HepG2 (cell line): ENCODE results near the gene GNA12. TPM values are rescaled to one million over a fixed set of nuclear protein-coding genes. Genes with fewer than 3 reads are reported as not detected.
A peak's percentile ranks its signal among the peaks of the same experiment; 100 is the strongest.

Experiments
- CEBPB ChIP-seq: IDR thresholded peaks from 2 replicates; pipeline ENCODE4 v1.6.1; 2011; ENCODE audit warnings: low read depth, low read length, improper control_type of control experiment, borderline replicate concordance
- GTF3A ChIP-seq: sonication (generic); formaldehyde crosslinking; conservative IDR thresholded peaks from 2 replicates; pipeline ENCODE4 v1.4.0; 2020; ENCODE audit warnings: mild to moderate bottlenecking, missing genetic modification reagents
- IRF9 ChIP-seq: sonication (generic); formaldehyde crosslinking; IDR thresholded peaks from 2 replicates; pipeline ENCODE4 v1.8.0; 2022; ENCODE audit warnings: missing genetic modification reagents, mild to moderate bottlenecking, borderline replicate concordance
- MIER2 ChIP-seq: IDR thresholded peaks from 2 replicates; pipeline ENCODE4 v1.6.1; 2016; ENCODE audit warnings: missing biosample characterization, missing genetic modification reagents
- SPEN ChIP-seq: sonication (generic); formaldehyde crosslinking; IDR thresholded peaks from 2 replicates; pipeline ENCODE4 v1.5.1; 2020; ENCODE audit warnings: low read depth, mild to moderate bottlenecking, missing genetic modification reagents
- ZHX1 ChIP-seq: sonication (generic); formaldehyde crosslinking; IDR thresholded peaks from 2 replicates; pipeline ENCODE4 v1.8.1; 2022; ENCODE audit warnings: low read depth, mild to moderate bottlenecking, missing genetic modification reagents
- ZNF207 ChIP-seq: fragments of 450-650 bp; IDR thresholded peaks from 2 replicates; pipeline ENCODE4 v1.6.1; 2016; ENCODE audit warnings: antibody characterized with exemption, borderline replicate concordance
- ZNF24 ChIP-seq: fragments of 450-650 bp; IDR thresholded peaks from 2 replicates; pipeline ENCODE4 v1.6.1; 2017; ENCODE audit warnings: antibody characterized with exemption, mild to moderate bottlenecking
- ZNF616 ChIP-seq: sonication (generic); formaldehyde crosslinking; IDR thresholded peaks from 2 replicates; pipeline ENCODE4 v1.5.0; 2020; ENCODE audit warnings: low read depth, mild to moderate bottlenecking, missing genetic modification reagents
- ZNF749 ChIP-seq: sonication (generic); formaldehyde crosslinking; IDR thresholded peaks from 2 replicates; pipeline ENCODE4 v1.8.0; 2022; ENCODE audit warnings: mild to moderate bottlenecking, missing genetic modification reagents, moderate library complexity, borderline replicate concordance
- ZNF83 ChIP-seq: sonication (generic); formaldehyde crosslinking; IDR thresholded peaks from 2 replicates; pipeline ENCODE4 v1.4.0; 2020; ENCODE audit warnings: missing genetic modification reagents, mild to moderate bottlenecking, borderline replicate concordance
- ZSCAN12 ChIP-seq: sonication (generic); formaldehyde crosslinking; IDR thresholded peaks from 2 replicates; pipeline ENCODE4 v1.9.0; 2021; ENCODE audit warnings: mild to moderate bottlenecking, missing genetic modification reagents
- polyA plus RNA-seq, 8 experiments: library from polyadenylated mRNA; depleted of rRNA in 3 of 8; stranded (reverse) in 7 of 8; unstranded in 1 of 8; fragments of >200 nt; fragmentation: Illumina TruSeq in 4 of 8; extraction: Trizol in 4 of 8; gene quantifications; 2 replicates each; pipeline versions ENCODE4 v1.2.1 to v1.2.3, GENCODE V29; 2011 to 2016; ENCODE audit warnings: low read depth in 4 of 8, missing spikeins in 1 of 8, mixed read lengths in 1 of 8; ENCODE audit not compliant: insufficient read depth in 1 of 8
- total RNA-seq, 5 experiments: library from RNA; depleted of rRNA; stranded (reverse); fragments of >200 nt; fragmentation: Illumina TruSeq; extraction: Trizol; gene quantifications; 2 replicates each; pipeline ENCODE4 v1.2.3, GENCODE V29; 2016; ENCODE audit warnings: low read depth in 1 of 5
- TF ChIP-seq, protein P1 (sequence below): sonication (generic); formaldehyde crosslinking; IDR thresholded peaks from 2 replicates; pipeline ENCODE4 v1.4.0; 2020; ENCODE audit warnings: mild to moderate bottlenecking, missing genetic modification reagents
- TF ChIP-seq, protein P2 (sequence below), 2 experiments: fragments of 450-650 bp in 1 of 2; sonication (generic) in 1 of 2; formaldehyde crosslinking; IDR thresholded peaks; 2 replicates each; pipeline versions ENCODE4 v1.5.0 to v1.8.0; 2020 to 2022; ENCODE audit warnings: mild to moderate bottlenecking in 1 of 2, missing genetic modification reagents in 1 of 2
- TF ChIP-seq, protein P3 (sequence below): sonication (generic); formaldehyde crosslinking; conservative IDR thresholded peaks from 2 replicates; pipeline ENCODE4 v1.8.0; 2022; ENCODE audit warnings: mild to moderate bottlenecking, moderate library complexity, missing genetic modification reagents

The GNA12 gene
- total and polyA plus RNA-seq, 2 of the 13 experiments (the other 11 are each of a cell fraction or from before 2014, with no cell fraction given): 16.2 to 50.9 TPM

- TF ChIP-seq IRF9 (CRISPR knock-in tag) (no peak), ZNF24 (no peak), ZNF749 (no peak), GTF3A (no peak), ZNF83 (CRISPR knock-in tag) (no peak), MIER2 (CRISPR knock-in tag) (no peak), SPEN (CRISPR knock-in tag) (no peak), CEBPB (0 out of 2 replicates have a peak, but pooled peaks have one; percentile 10), ZSCAN12 (no peak), ZNF616 (CRISPR knock-in tag) (no peak), ZNF207 (no peak), ZHX1 (CRISPR knock-in tag) (no peak)
- TF ChIP-seq, protein P1, sequence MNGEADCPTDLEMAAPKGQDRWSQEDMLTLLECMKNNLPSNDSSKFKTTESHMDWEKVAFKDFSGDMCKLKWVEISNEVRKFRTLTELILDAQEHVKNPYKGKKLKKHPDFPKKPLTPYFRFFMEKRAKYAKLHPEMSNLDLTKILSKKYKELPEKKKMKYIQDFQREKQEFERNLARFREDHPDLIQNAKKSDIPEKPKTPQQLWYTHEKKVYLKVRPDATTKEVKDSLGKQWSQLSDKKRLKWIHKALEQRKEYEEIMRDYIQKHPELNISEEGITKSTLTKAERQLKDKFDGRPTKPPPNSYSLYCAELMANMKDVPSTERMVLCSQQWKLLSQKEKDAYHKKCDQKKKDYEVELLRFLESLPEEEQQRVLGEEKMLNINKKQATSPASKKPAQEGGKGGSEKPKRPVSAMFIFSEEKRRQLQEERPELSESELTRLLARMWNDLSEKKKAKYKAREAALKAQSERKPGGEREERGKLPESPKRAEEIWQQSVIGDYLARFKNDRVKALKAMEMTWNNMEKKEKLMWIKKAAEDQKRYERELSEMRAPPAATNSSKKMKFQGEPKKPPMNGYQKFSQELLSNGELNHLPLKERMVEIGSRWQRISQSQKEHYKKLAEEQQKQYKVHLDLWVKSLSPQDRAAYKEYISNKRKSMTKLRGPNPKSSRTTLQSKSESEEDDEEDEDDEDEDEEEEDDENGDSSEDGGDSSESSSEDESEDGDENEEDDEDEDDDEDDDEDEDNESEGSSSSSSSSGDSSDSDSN: 0 out of 2 replicates have a peak, but pooled peaks have one; percentile 12
- TF ChIP-seq, protein P2, sequence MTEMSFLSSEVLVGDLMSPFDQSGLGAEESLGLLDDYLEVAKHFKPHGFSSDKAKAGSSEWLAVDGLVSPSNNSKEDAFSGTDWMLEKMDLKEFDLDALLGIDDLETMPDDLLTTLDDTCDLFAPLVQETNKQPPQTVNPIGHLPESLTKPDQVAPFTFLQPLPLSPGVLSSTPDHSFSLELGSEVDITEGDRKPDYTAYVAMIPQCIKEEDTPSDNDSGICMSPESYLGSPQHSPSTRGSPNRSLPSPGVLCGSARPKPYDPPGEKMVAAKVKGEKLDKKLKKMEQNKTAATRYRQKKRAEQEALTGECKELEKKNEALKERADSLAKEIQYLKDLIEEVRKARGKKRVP (CRISPR knock-in tag; IDR thresholded peaks at IDR 0.05): peak in 1 of 2 experiments; percentile 71; a peak in 2 of 4 replicates
- TF ChIP-seq, protein P3, sequence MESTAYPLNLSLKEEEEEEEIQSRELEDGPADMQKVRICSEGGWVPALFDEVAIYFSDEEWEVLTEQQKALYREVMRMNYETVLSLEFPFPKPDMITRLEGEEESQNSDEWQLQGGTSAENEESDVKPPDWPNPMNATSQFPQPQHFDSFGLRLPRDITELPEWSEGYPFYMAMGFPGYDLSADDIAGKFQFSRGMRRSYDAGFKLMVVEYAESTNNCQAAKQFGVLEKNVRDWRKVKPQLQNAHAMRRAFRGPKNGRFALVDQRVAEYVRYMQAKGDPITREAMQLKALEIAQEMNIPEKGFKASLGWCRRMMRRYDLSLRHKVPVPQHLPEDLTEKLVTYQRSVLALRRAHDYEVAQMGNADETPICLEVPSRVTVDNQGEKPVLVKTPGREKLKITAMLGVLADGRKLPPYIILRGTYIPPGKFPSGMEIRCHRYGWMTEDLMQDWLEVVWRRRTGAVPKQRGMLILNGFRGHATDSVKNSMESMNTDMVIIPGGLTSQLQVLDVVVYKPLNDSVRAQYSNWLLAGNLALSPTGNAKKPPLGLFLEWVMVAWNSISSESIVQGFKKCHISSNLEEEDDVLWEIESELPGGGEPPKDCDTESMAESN (CRISPR knock-in tag): no peak
Observed at GRCh38 chr7:2810682-2811415, 33.3 kb downstream of the GNA12 start (continued).
